GM23248 (cell line): ENCODE measurements around the gene ACACB. TPM values are rescaled to one million over a fixed set of nuclear protein-coding genes. Genes with fewer than 3 reads are reported as not detected.

Experiments used
- DNase-seq: peaks from one replicate; pipeline ENCODE4 v3.0.0-alpha.2; 2015
- H2AFZ ChIP-seq: fragments of 200-600 bp; sonication (generic); 2 replicates; pipeline ENCODE4 v1.6.1; 2016; ENCODE audit warnings: antibody characterized with exemption
- H3F3A ChIP-seq: fragments of 200-600 bp; sonication (generic); 2 replicates; pipeline ENCODE4 v1.6.1; 2016; ENCODE audit warnings: mild to moderate bottlenecking, antibody characterized with exemption, mixed run types; ENCODE audit not compliant: insufficient read depth
- H3K27ac ChIP-seq: fragments of 200-600 bp; sonication (generic); 2 replicates; pipeline ENCODE4 v1.5.1; 2016; ENCODE audit warnings: mild to moderate bottlenecking
- H3K27me3 ChIP-seq: fragments of 200-600 bp; sonication (generic); replicated peaks from 2 replicates; pipeline ENCODE4 v1.6.1; 2016; ENCODE audit warnings: mild to moderate bottlenecking; ENCODE audit not compliant: insufficient read depth
- H3K36me3 ChIP-seq: fragments of 200-600 bp; sonication (generic); 2 replicates; pipeline ENCODE4 v1.6.1; 2016; ENCODE audit warnings: low read depth, mild to moderate bottlenecking
- H3K4me1 ChIP-seq: fragments of 200-600 bp; sonication (generic); 2 replicates; pipeline ENCODE4 v1.6.1; 2016; ENCODE audit warnings: mild to moderate bottlenecking; ENCODE audit not compliant: insufficient read depth
- H3K4me2 ChIP-seq: fragments of 200-600 bp; sonication (generic); one replicate; pipeline ENCODE4 v1.6.1; 2016; ENCODE audit warnings: mild to moderate bottlenecking; ENCODE audit not compliant: unreplicated experiment
- H3K4me3 ChIP-seq: fragments of 200-600 bp; sonication (generic); 2 replicates; pipeline ENCODE4 v1.5.1; 2016; ENCODE audit warnings: mild to moderate bottlenecking
- H3K79me2 ChIP-seq: fragments of 200-600 bp; sonication (generic); 2 replicates; pipeline ENCODE4 v1.6.1; 2016; ENCODE audit warnings: mild to moderate bottlenecking; ENCODE audit not compliant: insufficient read depth
- H3K9ac ChIP-seq: fragments of 200-600 bp; sonication (generic); 2 replicates; pipeline ENCODE4 v1.6.1; 2016; ENCODE audit warnings: mild to moderate bottlenecking
- H3K9me2 ChIP-seq: fragments of 200-600 bp; sonication (generic); 2 replicates; pipeline ENCODE4 v1.6.1; 2016; ENCODE audit warnings: mixed run types, mild to moderate bottlenecking, moderate library complexity; ENCODE audit not compliant: insufficient read depth
- H3K9me3 ChIP-seq: fragments of 200-600 bp; sonication (generic); one replicate; pipeline ENCODE4 v1.6.1; 2017; ENCODE audit warnings: low read depth
- H4K20me1 ChIP-seq: fragments of 200-600 bp; sonication (generic); 2 replicates; pipeline ENCODE4 v1.6.0; 2016; ENCODE audit not compliant: insufficient read depth
- EZH2 ChIP-seq: fragments of 200-600 bp; sonication (generic); IDR thresholded peaks from 2 replicates; pipeline ENCODE4 v1.6.1; 2018; ENCODE audit warnings: antibody characterized with exemption, mild to moderate bottlenecking; ENCODE audit not compliant: insufficient read depth, poor library complexity, severe bottlenecking
- EZH2phosphoT487 ChIP-seq: fragments of 200-600 bp; sonication (generic); IDR thresholded peaks from 2 replicates; pipeline ENCODE4 v1.6.1; 2018; ENCODE audit warnings: antibody characterized with exemption, moderate library complexity, mild to moderate bottlenecking, low read depth; ENCODE audit not compliant: insufficient read depth
- WGBS, 2 experiments: methylation state at CpG; one replicate each; pipeline ENCODE4 v1.1.6; 2015 to 2017; ENCODE audit warnings: low lambda C conversion rate in 2 of 2, low coverage in 1 of 2; ENCODE audit errors: missing lambda C conversion rate in 2 of 2; 5-methylcytosine and 5-hydroxymethylcytosine counted together
- in situ Hi-C: fragments of 300-500 bp; cut with MboI; formaldehyde crosslinking; loops from 2 replicates; pipeline ENCODE4 v1.15.0; 2020
- polyA plus RNA-seq: library from polyadenylated mRNA; unstranded; fragments of >200 nt; fragmentation: Nextera tagmentation; extraction: Ambion mirVana; gene quantifications from 2 replicates; pipeline ENCODE4 v1.2.1, GENCODE V29; 2016
- total RNA-seq: library from RNA; depleted of rRNA; stranded (reverse); fragments of >200 nt; shearing (Covaris generic); gene quantifications from 2 replicates; pipeline ENCODE4 v1.2.3, GENCODE V29; 2014

The ACACB gene
- total and polyA plus RNA-seq, 2 experiments from 2014 or later = 0.66 to 4.1 TPM

DNA sequence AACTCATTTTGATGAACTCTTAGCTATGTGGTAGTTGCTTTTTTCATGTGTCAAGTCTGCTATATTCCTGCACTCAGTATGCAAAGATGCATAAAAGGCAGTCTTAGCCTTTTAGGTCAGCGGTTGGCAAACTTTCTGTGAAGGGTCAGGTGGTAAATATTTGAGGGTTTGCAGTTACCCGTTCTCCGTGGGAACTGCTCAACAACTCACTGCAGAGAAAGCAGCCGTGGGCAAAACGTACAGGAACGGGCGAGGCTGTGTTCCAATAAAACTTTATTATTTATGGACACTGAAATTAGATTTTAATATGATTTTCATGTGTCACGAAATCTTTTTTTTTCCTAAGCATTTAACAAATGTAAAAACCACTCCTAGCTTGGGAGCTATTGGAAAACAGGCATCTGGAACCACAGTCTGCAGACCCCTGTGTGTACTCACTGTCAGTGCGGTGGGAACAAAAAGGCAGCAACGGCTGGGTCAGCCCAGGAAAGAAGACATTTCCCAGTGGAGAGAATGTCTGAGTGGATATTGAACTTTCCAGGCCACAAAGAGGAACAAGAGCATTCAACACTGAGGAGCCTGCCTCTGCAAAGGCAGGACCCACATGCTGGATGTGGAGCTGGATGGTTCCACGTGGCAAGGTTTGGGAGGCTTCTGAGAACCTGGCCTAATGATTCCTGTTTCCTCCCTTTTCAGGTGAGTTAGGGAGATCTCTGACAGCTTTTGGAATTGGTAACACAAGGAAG is 3.5 kb upstream of the ACACB start:
- WGBS, 2 experiments = 69 to 74% methylated on average over 11 of the region's 11 CpGs
- no peak overlapping the region for H3K9ac ChIP-seq

GRCh38 chr12:109113661-109114321 is 2.6 kb upstream of the ACACB start:
- Histone ChIP-seq H3K36me3 (0 out of 2 replicates have a peak, but pooled peaks cover 4% of the 10 kb centered on the region), H3K79me2 (no peaks in the 10 kb centered on the region), H3K4me3 (no peak overlapping the region), H3K4me2 (no peak overlapping the region), H3K9me3 (no peaks in the 10 kb centered on the region), H4K20me1 (no peaks in the 10 kb centered on the region), H3K27me3 (no peaks in the 10 kb centered on the region), H2AFZ (no peak overlapping the region), H3K9ac (no peak overlapping the region), H3F3A (peaks cover 20% of the 10 kb centered on the region), H3K4me1 (peaks cover 9% of the 10 kb centered on the region), H3K9me2 (no peaks in the 10 kb centered on the region), H3K27ac (no peak overlapping the region)
- 82 to 86% methylated on average over 5 of the region's 5 CpGs for WGBS, 2 experiments
- no peak for DNase-seq
- TF ChIP-seq EZH2phosphoT487 = no peak
- no peak for TF ChIP-seq EZH2
- in situ Hi-C loops = loop anchor here (10.0 kb wide), 1 partner anchor 271 kb away; no protein-coding TSS in a partner anchor

More for the DNA sequence above, 3.5 kb upstream of the ACACB start:
- in situ Hi-C loops = loop anchor here (10.0 kb wide), 1 partner anchor 272 kb away; no protein-coding TSS in a partner anchor
- no peak overlapping the region for H2AFZ ChIP-seq
- H3K4me1 ChIP-seq = peaks cover 9% of the 10 kb centered on the region
- no peaks in the 10 kb centered on the region for H4K20me1 ChIP-seq
- peaks cover 22% of the 10 kb centered on the region for H3F3A ChIP-seq
- no peaks in the 10 kb centered on the region for H3K79me2 ChIP-seq
- no peaks in the 10 kb centered on the region for H3K27me3 ChIP-seq
- no peaks in the 10 kb centered on the region for H3K9me2 ChIP-seq
- DNase-seq = no peak
- no peak overlapping the region for H3K27ac ChIP-seq
- H3K36me3 ChIP-seq = 0 out of 2 replicates have a peak, but pooled peaks cover 8% of the 10 kb centered on the region
- TF ChIP-seq EZH2phosphoT487 = no peak
- no peak for TF ChIP-seq EZH2
- H3K4me3 ChIP-seq = no peak overlapping the region
- no peak overlapping the region for H3K4me2 ChIP-seq
- no peaks in the 10 kb centered on the region for H3K9me3 ChIP-seq

DNA sequence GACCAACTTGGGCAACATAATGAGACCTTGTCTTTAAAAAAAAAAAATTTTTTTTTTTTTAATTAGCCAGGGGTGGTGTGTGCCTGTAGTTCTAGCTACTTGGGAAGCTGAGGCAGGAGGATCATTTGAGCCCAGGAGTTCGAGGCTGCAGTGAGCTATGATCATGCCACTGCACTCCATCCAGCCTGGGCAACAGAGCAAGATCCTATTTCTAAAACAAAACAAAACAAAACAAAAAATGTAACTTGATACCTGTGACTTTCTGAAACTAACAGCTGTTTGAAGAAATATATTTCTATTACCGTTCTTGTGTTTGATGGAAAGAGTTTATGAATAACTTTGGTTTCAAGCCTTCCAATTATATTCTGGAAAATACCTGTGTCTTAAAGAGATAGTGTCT is 1.7 kb upstream of the ACACB start:
- no peak overlapping the region for H3K4me2 ChIP-seq
- in situ Hi-C loops = loop anchor here (10.0 kb wide), 1 partner anchor 270 kb away; no protein-coding TSS in a partner anchor
- TF ChIP-seq EZH2 (no peak), EZH2phosphoT487 (no peak)

DNA sequence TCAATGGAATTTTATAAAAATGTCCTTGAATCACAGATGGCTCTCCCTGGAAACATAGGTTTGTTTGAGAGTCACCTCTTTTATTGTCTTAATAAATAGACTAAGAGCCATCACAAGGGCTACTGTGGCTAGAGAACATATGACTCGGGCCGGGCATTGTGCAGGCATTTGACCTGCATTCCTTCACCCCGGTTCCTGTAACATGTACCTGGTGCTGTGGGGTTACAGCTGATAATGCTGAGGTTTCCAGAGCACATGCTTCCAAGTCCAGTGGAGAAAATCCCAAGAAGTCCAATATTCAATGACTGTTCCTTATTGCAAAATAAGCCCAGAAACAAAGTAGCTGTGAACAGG is 1.0 kb upstream of the ACACB start:
- in situ Hi-C loops = loop anchor here (10.0 kb wide), 1 partner anchor 269 kb away; no protein-coding TSS in a partner anchor
- H3K27ac ChIP-seq = no peak overlapping the region
- no peaks in the 10 kb centered on the region for H3K9me2 ChIP-seq
- no peaks in the 10 kb centered on the region for H3K9me3 ChIP-seq
- no peaks in the 10 kb centered on the region for H3K79me2 ChIP-seq
- DNase-seq = no peak
- no peak overlapping the region for H3K9ac ChIP-seq
- H4K20me1 ChIP-seq = no peaks in the 10 kb centered on the region
- 76 to 78% methylated on average over 3 of the region's 3 CpGs for WGBS, 2 experiments
- peaks cover 9% of the 10 kb centered on the region for H3K4me1 ChIP-seq
- peaks cover 10% of the 10 kb centered on the region for H3F3A ChIP-seq
- TF ChIP-seq EZH2 (no peak), EZH2phosphoT487 (no peak)
- H3K27me3 ChIP-seq = no peaks in the 10 kb centered on the region
- H2AFZ ChIP-seq = no peak overlapping the region
- no peak overlapping the region for H3K4me3 ChIP-seq
- no peak overlapping the region for H3K4me2 ChIP-seq
- H3K36me3 ChIP-seq = no peaks in the 10 kb centered on the region

More for the DNA sequence above, 1.7 kb upstream of the ACACB start:
- no peak overlapping the region for H2AFZ ChIP-seq
- H3F3A ChIP-seq = peaks cover 17% of the 10 kb centered on the region
- H3K4me1 ChIP-seq = peaks cover 9% of the 10 kb centered on the region
- no peak overlapping the region for H3K4me3 ChIP-seq
- no peak overlapping the region for H3K9ac ChIP-seq
- H4K20me1 ChIP-seq = no peaks in the 10 kb centered on the region
- H3K9me3 ChIP-seq = no peaks in the 10 kb centered on the region
- no peak for DNase-seq
- no peaks in the 10 kb centered on the region for H3K79me2 ChIP-seq
- WGBS, 2 experiments = 70 to 74% methylated on average over 2 of the region's 2 CpGs
- H3K9me2 ChIP-seq = no peaks in the 10 kb centered on the region
- H3K27me3 ChIP-seq = no peaks in the 10 kb centered on the region
- H3K27ac ChIP-seq = no peak overlapping the region
- no peaks in the 10 kb centered on the region for H3K36me3 ChIP-seq
